Measurements from ENCODE around the gene LRRC4C.

DNA sequence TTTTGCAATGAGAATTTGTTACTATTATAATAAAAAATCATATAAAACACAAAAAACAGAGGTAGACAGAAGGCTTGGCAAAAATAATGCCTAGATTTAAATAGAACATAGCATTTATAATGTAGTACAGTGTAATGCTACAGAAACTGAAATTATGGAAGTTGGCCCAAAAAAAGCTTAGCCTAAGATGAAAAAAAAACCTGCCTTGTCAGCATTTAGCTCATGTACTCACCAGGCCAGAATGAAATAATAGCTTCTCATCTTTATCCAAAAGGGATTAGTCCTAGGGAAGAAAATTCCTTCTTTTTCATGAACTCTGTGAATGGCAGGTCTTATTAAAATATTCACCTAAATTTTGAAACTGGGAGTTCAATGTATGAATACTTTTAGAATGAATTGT, 951.1 kb downstream of the LRRC4C start:
- TF ChIP-seq TAF1 (IDR thresholded peaks at IDR 0.05; ENCODE audit: borderline replicate concordance, low read depth, low read length) (no peak), POLR2A (IDR thresholded peaks at IDR 0.05; ENCODE audit: low read depth, low read length) (no peak), POLR2AphosphoS5 (IDR thresholded peaks at IDR 0.05; ENCODE audit: low read depth, low read length) (no peak)

Measured in GM12892 (cell line).